AG09309 (cell line): ENCODE measurements around the gene SLC7A5.
"Not testable (repeated sequence)": the region's sequence is repeated elsewhere in the genome, so short reads cannot be mapped to it uniquely, and the experiment has no call there.

ENCODE experiments used
- DNase-seq: peaks from one replicate; pipeline ENCODE4 v3.0.0-alpha.2; 2010; ENCODE audit warnings: low read depth
- H3K4me3 ChIP-seq: 2 replicates; pipeline ENCODE4 v1.5.1; 2011; ENCODE audit warnings: mild to moderate bottlenecking, low read depth, low read length, moderate library complexity; ENCODE audit not compliant: control insufficient read depth
- CTCF ChIP-seq: IDR thresholded peaks from 2 replicates; pipeline ENCODE4 v1.5.1; 2011; ENCODE audit warnings: mild to moderate bottlenecking, low read depth, low read length, inconsistent platforms; ENCODE audit not compliant: insufficient read depth, control insufficient read depth; ENCODE audit errors: missing control alignments

The SLC7A5 gene

GRCh38 chr16:87822108-87822970 is 47.0 kb downstream of the SLC7A5 start:
- no peak overlapping the region for H3K4me3 ChIP-seq
- no peak for DNase-seq
- TF ChIP-seq CTCF, result no peak

- no peak overlapping the region for H3K4me3 ChIP-seq
Measured at GRCh38 chr16:87821376-87822107, 47.8 kb downstream of the SLC7A5 start.

GRCh38 chr16:87819983-87820382 is 49.3 kb downstream of the SLC7A5 start:
- H3K4me3 ChIP-seq, result no peak overlapping the region
- no peak for DNase-seq
- no peak for TF ChIP-seq CTCF

More at GRCh38 chr16:87821376-87822107, 47.8 kb downstream of the SLC7A5 start:
- no peak for DNase-seq
- no peak for TF ChIP-seq CTCF

- no peak overlapping the region for H3K4me3 ChIP-seq
- DNase-seq, result no peak
- no peak for TF ChIP-seq CTCF
Measured at GRCh38 chr16:87819282-87819681, 50.0 kb downstream of the SLC7A5 start.

- H3K4me3 ChIP-seq, result no peak overlapping the region
- DNase-seq, result no peak
- no peak for TF ChIP-seq CTCF
Measured at GRCh38 chr16:87818533-87819161, 50.7 kb downstream of the SLC7A5 start.

GRCh38 chr16:87817910-87818309 is 51.4 kb downstream of the SLC7A5 start:
- no peak for DNase-seq
- no peak for TF ChIP-seq CTCF
- H3K4me3 ChIP-seq, result no peak overlapping the region

- not testable (repeated sequence) for DNase-seq, H3K4me3 ChIP-seq
Measured at GRCh38 chr16:87817370-87817769, 51.9 kb downstream of the SLC7A5 start.
